EH (cell line): ENCODE results near the gene CHMP1B.

ENCODE experiments used
- DNase-seq: peaks from one replicate; pipeline ENCODE4 v3.0.0-alpha.2; 2015; ENCODE audit warnings: low read depth

The CHMP1B gene

GRCh38 chr18:11851146-11851805 is at the start of gene CHMP1B:
Gene CHMP1B (plus strand): TSS chr18:11851413. CDS start chr18:11851512, 99 bp downstream.
- DNase-seq = peak; percentile 96

DNA sequence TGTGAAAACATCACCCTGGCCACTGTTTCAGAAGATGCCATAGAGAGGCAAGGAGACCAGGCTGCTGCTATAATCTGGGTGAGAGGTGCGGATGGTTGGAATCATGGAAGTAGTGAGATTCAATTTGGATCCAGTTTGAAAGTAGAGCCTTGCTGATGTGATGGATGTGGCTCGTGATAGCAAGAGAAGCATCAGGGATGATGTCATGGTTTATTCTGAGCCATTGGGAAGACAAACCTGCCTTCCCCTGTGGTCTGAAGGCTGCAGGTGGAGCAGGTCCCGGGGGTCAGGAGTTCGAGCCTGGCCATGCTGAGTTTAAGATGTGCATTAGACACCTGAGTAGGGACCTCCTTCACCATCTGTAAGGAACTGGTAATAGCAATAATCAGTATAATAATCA is 49.6 kb upstream of the CHMP1B start:
- DNase-seq = no peak

GRCh38 chr18:11802158-11802557 is 49.1 kb upstream of the CHMP1B start:
- no peak for DNase-seq

GRCh38 chr18:11802586-11802985 is 48.6 kb upstream of the CHMP1B start:
- DNase-seq = no peak

DNA sequence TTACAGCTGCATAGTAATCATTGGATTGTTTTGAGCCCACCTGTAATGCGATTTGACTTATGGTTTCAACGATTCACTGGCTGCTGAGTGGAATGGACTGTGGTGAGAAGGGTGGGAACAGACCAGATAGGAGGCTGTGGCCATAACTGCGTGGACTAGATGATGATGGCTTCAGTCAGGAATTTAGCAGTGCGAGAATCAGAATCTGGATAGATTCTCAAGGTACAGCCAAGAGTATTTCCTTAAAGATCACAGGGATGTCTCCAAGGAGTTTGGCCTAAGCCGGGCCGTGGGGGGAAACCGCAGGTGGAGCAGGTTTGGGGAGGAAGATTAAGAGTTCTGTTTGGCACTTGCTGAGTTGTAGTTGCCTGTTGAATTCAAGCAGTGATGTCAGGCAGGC is 44.0 kb upstream of the CHMP1B start:
- peak; percentile 33 for DNase-seq

DNA sequence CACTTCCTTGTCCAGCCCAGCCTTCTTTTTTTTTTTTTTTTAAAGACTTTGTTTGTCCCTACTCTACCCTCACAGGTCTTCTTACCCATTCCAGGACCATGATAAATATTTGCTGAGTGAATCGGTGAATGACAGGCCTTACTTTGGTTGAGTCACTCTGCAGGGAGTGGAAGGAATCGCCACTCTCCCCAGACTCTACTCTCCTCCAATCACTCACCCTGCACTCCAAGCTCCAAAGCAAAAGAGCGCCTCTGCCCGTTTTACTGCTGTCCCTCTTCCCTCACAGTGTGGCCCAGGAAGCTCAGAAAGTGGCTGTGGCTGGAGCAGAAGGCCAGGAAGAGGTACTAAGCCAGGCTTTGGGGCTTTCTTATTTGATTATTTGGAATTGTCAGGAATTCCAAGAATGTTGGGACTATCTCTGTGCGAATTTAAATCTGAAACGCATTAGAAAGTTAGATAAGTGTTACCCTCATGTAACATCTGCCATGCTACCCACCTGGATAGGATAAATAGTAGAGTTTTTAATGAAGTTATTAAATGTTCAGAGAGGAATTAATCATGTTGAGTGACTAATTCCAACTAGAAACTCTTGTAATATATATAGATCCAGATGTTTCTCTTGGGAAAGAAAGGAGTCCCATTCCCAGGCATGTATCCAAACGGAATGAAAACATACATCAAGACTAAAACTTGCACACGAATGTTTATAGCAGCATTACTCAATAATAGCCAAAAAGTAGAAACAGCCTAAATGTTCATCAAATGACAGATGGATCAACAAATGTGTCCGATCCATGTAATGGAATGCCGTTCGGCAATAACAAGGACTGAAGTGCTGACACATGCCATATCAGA is 43.0 kb upstream of the CHMP1B start:
- peak; percentile 65 for DNase-seq

DNA sequence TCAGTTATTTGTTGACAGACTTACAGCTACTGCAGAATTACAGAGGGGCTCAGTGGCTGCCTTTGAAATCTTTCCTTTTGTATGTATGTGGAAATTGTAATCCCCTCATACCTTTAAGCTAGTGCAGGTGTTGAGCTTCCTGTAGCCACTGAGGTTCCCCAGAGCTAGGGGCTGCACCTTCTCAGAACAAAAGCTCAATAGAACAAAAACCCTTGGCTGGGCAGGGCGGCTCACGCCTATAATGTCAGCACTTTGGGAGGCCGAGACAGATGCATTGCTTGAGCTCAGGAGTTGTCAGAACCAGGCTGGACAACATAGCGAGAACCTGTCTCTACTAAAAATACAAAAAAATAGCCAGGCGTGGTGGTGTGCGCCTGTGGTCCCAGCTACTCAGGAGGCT is 41.3 kb upstream of the CHMP1B start:
- DNase-seq = no peak

- DNase-seq = no peak
Measured at GRCh38 chr18:11810379-11810778, 40.8 kb upstream of the CHMP1B start.

DNA sequence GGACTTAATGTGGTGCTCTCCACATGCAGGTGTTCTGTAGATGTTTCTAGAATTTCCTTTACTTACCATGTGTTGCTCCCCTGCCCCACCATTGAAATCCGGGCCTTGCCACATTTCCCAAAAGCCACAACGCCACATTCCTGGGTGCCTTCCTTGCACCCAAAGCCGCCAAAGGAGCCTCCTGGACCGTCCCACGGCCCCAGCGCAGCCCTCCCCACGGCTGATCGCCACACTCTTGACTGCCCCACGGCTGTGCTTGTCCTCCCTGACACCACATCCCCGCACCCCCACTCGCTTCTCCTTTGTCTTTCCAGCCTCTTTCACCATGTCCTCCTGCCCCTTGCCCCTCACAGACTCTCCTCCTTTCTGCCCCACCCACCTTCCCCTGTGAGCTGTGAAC is 40.2 kb upstream of the CHMP1B start:
- no peak for DNase-seq

GRCh38 chr18:11817229-11817628 is 34.0 kb upstream of the CHMP1B start:
- no peak for DNase-seq

DNA sequence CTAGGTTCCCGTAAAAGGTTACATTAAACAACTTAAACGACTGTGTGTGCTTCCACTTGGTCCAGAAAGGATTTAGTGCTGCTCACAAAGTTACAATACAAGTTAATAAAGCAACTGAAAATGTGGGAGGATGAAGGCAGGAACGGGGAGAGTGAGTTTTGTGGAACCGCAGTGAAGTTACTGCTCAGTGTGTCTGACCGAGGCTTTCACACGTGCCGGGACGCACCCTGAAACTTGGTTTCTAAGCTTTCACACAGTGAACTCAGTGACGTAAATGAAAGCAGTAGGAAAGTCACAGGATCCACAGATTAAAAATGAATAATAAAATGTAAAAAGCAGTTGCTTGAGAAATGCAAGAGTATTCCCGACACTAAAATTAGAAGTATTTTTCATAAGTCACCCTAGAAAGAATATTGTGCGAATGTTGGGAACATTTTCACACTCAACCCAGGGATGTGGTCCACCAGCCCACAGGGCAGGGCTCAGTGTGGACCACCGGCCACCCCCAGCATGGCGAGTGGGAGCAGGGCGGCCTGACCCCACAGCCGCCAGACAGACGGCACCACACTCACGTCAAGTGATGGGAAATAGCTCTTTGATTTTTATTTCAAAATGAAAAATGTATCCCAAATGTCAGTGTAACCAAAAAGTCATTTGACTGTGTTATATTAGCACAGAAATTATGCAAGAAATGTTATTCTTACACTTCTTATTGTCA is 32.6 kb upstream of the CHMP1B start:
- DNase-seq = no peak

DNA sequence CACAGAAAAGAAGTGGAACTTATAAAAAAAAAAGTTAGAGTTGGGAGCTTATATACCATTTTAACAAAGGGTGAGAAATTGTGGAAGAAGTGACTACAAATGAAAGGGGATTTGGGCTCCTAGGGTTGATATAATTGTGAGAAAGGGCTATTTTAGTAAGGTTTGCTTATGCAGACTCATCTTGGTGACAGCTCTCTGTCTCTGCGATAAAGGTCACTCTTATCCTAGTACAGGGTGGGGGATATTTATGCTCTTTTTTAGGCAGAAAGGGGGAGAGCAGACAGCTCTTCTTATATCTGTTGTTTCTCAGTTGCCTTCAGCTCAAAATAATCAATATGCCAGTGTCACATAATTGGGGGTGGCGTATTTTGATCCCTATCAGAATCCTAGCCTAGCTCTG is 31.3 kb upstream of the CHMP1B start:
- DNase-seq = no peak

DNA sequence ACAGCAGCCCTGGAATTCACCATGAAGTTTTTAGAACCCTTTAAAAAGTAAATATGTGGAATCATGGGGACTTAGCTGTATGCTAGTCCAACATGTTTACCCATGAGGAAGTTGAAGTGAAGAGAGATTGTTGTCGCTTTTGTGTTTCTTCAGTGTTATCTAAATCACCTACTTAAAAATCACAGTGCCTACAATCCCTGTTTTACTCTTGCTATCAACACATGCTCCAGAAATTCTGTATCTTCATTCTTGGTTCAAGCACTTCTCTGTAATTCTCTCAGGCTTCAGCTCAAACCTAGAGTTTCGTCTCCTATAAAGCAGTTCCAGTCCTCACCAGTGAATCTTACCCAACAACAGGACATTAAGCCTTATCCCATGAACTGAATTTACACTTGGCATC is 30.5 kb upstream of the CHMP1B start:
- no peak for DNase-seq

DNA sequence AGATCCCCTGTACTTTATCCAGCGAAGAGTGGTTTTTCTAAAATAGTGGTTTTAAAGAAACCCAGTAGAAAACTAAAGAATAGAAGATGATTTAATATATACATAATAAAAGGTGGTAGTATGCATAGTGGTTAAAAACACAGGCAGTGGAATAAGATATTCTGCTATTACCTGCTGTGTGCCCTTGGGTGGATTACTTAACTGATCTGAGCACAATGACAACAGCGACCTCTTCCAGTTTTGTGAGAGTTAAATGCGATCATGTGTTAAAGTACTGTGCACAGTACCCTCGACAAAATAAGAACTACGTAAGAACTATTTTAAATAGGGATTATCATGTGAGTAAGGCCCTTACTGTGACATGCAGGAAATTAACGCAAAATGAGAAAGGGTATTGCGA is 30.0 kb upstream of the CHMP1B start:
- DNase-seq = no peak

DNA sequence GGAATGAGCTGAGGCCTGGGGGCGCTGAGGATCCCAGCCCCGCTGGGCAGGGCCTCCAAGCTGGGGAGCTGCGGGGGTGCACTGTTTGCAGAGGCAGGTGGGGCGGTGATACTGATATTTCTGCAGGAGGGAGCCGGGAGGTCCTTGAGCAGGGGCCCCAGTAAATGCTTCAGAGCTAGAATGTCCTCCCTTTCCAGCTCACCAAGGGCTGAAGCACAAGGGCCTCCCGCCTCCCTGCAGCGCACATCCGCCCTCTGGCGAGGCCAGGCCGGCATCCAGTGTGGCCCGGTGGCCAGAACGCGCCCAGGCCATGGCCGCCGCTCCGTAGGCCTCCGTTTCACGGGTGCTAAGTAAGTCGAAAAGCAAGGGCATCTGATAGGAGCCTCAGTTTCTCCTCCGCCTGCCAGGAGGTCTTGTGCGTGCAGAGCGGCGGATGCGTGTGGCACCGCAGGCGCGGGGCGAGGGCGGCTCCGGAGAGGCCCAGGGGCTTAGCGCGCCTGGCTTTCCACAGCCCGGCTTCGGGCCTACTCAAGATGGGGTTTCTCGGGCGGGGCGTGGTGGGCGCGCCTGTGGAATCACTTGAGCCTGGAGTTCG is 29.5 kb upstream of the CHMP1B start:
- no peak for DNase-seq

- DNase-seq = no peak
Measured at GRCh38 chr18:11823545-11823944, 27.7 kb upstream of the CHMP1B start.

DNA sequence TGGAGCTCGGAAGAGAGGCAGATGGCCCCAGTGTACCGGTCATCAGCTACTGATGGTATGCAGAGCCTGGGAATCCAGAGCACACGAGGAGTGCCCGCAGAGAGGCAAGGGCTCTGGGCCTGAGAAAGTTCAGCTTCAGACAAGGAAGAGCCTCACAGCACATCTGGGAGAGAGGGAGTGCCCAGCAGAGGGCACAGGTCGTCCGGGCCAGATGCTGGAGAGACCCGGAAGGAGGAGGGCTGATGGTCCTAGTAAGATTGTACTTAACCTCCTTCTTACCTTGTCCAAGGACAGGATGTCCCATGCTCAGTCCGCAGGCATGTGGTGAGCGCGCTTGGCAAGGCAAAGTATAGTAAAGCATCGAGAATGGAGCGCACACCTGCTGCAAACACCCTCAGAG is 24.4 kb upstream of the CHMP1B start:
- no peak for DNase-seq

GRCh38 chr18:11828786-11829432 is 22.3 kb upstream of the CHMP1B start:
- no peak for DNase-seq

- DNase-seq = no peak
Measured at GRCh38 chr18:11830585-11830984, 20.6 kb upstream of the CHMP1B start.

GRCh38 chr18:11831921-11832320 is 19.3 kb upstream of the CHMP1B start:
- no peak for DNase-seq

GRCh38 chr18:11834772-11835171 is 16.4 kb upstream of the CHMP1B start:
- DNase-seq = no peak

DNA sequence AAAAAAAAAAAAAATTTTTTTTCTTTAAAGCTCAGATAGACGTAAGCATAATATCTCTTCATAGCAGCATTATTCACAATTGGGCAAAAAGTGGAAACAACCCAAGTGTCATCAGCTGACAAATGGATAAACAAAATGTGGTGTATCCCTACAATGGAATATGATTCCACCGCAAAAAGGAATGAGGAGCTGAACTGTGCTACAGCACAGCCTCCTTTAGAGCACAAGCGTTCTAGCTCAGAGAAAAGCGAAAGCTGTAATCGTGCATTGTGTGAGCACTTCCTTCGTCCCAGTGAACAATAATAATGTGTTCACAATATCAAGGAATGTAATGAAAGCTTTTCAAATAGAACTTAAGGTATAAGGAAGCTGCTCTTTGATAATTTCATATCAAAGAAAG is 11.7 kb upstream of the CHMP1B start:
- no peak for DNase-seq
